ENCODE data around the gene ZNF579.
A peak's percentile ranks its signal among the peaks of the same experiment; 100 is the strongest.

The ZNF579 gene

DNA sequence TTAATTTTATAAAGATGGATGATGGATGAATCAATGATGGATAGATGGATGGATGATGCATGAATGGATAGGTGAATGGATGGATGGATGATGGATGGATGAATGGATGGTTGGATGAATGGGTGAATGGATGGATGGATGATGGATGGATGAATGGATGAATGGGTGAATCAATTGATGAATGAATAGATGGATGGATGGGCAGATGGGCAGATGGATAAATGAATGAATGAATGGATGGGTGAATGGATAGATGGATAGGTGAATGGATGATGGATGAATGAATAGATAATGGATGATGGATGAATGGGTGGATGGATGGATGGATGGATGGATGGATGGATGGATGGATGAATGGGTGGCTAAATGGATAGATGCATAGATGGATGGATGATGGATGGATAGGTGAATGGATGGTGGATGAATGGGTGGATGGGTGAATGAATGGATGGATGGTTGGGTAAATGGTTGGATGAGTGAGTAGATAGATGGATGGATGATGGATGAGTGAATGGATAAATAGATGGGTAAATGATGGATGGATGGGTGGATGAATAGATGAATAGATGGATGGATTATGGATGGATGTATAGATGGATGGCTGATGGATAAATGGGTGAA is 12.8 kb downstream of the ZNF579 start:
- no peak for DNase-seq (ENCODE audit: low spot score)

DNA sequence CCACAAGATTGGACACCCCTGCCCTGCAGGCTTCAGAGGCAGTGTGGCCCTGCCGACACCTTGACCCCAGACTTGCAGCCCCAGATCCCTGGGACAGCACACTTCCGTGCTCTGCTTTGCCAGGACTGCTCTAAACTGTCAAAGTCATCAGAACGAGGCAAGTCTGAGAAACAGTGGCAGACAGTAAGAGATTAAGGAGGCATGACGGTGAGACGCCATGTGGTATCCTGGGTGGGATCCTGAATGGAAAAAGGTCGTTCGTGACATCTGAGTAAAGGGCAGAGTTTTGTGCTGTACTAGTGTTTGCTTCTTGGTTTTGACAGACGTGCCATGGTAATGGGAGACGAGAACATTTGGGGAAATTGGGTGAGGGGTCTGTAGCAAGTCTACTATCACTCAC is 13.8 kb downstream of the ZNF579 start:
- no peak for DNase-seq (ENCODE audit: low spot score)

DNA sequence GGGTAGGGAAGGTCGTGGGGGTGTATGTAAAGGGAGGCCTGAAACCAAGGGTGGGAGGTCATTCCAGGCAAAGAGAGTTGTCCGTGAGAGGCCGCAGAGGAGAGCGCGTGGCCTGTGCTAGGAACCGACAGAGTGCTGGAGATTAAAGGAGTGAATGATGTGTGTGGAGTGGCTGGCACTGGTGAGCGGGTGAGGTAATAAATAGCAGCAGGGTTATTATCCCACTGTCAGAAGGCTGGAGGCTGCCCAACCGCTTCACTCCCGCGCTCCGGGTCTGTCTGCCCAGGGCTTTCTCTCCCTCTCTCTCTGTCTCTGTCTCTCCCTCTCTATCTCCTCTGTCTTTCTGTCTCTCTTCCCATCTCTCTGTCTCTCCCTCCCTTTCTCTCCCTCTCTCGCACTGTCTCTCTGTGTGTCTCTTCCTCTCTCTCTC is 17.4 kb downstream of the ZNF579 start:
- no peak for DNase-seq (ENCODE audit: low spot score)

DNA sequence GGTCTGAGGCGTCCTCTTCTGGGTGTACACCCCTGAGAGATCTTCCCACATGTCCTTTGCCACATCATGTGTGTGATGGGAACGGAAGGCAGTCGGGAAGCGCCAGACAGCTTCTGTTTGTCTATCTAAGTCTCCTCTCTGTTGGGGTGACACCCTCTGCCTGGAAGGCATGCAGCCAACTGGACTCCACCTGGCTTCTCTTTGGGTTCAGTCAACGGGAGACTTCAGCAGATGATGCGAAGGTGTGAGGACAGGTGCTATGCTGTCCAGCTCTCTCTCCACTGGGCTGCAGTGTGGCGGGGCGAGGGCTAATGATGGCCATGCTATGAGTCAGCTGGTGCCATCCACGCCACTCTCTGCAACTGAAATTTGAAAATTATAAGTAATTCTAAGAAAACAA is 21.0 kb downstream of the ZNF579 start:
- no peak for DNase-seq (ENCODE audit: low spot score)

DNA sequence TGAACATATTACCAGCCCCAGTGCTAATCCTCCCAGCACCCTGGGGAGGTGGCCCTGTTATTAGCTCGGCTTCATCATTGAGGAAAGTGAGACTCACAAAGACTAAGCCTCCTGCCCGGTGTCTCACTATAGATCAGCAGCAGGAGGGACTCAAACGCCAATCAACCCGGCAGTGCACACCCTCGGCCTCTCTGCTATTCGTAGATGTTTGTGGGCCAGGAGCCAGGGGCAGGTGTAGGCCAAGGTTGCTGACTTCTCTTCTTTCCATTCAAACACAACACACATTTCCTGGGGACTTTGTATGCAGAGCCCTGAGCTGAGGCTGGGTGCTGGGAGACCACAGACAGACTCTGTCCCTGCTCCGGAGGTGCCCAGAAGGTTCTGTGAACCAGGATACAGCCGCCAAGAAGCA is 25.9 kb downstream of the ZNF579 start:
- no peak for DNase-seq (ENCODE audit: low spot score)

DNA sequence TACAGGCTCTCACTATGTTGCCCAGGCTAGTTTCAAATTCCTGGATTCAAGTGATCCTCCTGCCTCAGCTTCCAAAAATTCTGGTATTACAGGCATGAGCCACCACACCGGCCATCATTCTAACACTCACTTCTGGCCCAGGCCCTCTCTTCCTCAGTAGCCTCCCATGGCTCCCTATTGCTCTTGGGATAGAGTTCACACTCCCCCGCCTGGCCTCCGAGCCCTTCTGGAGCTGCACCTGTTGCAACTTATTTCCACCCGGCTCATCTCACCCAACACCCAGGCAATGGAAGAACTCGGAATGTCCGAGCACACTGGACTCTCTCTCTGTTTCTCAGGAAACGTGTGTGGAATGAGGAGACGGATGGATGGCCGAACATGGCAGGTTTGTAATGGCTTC is 26.3 kb downstream of the ZNF579 start:
- DNase-seq (ENCODE audit: low spot score): no peak

DNA sequence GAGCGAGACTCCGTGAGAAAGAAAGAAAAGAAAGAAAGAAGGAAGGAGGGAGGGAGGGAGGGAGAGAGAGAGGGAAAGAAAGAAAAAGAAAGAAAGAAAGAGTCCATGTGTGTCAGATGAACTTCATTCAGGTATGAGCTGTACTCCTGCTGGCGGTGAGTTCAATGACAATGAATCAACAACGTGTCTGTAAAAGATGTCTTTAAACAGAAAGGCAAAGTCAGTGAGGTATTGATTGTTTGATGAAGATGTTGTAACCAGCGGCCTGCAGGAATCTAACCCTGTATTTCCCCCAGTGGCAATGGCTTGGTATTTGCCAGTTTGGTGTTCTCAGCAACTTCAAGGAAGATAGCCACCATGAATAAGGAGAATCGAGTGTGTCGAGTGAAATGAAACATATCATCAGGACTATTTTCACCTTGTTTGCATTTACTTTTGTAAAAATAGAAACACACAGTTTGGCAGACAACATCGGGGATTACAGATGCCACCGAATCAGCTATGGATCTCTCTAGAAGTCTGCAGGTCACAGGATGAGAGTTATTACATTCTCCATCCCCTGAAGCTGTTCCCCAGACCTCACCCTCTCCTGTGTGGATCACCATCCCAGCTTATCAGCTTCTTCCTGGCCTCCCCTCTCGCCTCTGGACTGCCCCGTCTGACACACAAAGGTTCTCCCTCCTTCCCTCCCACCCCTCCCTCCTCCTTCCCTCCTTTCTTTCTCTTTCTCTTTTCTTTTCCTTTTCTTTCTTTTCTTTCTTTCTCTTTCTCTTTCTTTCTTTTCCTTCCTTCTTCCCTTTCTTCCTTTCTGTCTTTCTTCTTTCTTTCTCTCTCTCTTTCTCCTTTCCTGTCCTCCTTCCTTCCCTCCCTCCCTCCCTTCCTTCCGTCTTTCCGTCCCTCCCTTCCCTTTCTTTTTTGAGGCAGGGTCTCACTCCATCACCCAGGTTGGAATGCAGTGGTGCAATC is 27.1 kb downstream of the ZNF579 start:
- no peak for DNase-seq (ENCODE audit: low spot score)

DNA sequence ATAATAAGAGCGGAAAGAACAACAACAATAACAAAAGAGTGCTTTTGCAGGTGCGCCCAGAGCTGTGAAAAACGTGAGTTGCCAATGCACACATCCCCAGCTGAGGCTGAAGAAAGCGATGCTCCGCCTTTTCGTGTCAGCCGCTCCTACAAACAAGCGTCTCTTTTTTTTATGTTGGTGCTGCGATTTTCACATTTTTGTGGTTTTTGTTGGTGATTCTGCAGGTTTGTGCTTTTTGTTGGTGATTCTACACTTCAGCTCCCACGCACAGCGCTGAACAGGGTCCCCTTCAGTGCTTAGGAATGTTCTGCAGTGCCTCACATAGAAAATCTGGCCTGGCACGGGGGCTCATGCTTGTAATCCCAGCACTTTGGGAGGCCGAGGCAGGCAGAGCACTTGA is 28.0 kb downstream of the ZNF579 start:
- DNase-seq (ENCODE audit: low spot score): no peak

DNA sequence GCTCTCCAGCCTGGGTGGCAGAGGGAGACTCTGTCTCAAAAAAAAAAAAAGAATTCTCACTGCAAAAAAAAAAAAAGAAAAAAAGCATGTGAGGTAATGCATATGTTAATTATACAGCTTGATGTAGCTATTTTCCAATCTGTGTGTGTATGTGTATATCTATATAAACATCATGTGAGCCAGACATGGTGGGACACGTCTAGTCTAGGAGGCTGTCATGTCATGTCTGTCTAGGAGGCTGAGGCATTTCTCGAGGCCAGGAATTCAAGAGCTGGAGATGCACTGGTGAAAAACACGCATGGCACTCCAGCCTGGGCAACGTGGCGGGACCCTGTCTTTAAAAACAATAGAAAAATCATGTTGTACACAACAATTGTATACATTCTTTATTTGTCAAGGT is 28.4 kb downstream of the ZNF579 start:
- DNase-seq (ENCODE audit: low spot score): no peak

DNA sequence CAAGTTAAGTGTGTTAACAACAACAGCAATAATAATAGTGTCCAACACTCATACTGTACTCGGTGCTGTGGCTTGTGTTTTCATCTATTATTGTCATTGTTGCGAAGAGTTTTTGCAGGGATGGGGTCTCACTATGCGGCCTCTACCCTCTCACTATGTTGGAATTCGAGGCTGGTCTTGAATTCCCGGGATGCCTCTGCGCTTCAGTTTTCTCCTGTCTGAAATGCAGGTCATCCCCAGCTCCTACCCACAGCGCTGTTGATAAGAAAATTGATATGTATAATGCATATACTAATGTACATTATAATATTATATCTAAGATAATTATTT is 30.4 kb downstream of the ZNF579 start:
- no peak for DNase-seq (ENCODE audit: low spot score)

DNA sequence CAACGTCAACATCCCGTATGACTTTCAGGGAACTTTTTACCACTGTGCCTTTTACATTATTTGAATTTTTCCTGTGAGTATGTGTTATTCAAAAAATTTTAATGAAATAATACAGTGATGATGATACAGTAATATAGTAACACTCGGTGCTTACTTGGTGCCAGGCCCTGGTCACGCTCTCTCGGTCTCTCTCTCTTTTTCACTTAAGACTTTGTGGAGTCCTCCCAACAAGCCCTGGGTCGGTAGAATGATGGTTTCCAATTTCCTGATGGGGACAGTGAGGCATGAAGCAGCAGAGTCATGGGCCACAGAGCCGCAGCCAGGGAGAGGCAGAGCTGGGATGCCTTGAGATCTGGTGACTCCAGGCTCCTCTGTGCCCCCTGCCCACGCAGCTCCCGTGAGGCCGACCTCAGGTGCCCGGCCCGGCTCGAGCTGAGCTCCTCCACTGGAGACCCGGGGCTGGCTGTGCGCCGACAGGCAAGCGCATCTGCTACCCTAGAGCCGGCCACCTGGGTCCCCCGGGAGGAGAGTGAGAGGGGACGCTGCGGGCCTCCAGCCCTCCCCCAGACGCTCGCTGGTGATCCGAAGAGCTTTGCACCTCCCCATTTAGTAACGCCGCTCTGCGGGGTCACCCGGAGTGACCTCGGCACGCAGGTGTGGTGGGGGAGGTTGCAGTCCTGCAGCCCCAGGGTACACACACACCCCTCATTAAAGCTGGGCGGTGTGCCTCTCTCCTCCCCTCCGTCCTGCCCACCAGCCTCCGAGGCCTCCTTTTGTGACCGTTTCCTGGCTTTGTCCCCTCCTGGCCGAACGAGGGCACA is 30.9 kb downstream of the ZNF579 start:
- no peak for DNase-seq (ENCODE audit: low spot score)

DNA sequence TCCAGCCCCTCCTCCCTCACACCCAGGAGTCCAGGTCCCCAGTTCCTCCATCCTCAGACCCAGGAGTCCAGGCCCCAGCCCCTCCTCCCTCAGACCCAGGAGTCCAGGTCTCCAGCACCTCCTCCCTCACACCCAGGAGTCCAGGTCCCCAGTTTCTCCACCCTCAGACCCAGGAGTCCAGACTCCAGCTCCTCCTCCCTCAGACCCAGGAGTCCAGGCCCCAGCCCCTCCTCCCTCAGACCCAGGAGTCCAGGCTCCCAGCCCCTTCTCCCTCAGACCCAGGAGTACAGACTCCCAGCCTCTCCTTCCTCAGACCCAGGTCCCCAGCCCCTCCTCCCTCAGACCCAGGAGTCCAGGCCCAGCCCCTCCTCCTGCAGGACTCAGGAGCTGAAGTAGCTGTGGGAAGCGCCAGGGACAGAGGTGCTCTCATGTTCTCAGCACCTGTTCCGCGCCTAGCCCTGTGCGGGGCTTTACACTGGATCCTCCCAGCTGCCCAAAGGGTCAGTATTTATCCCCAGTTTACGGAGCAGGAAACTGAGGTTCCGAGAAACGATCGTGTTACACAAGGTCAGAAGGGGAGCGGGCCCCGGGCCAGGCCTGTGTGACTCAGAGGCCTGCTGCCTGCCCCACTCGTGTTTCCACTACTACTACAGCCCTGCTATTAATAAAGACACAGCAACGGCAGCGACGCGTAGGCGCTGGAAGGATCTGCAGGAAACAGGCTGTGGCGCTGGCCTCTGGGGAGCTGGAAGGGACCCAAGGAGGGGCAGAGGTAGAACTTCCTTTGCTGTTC is 33.6 kb downstream of the ZNF579 start:
- peak; percentile 3 for DNase-seq (ENCODE audit: low spot score)

DNA sequence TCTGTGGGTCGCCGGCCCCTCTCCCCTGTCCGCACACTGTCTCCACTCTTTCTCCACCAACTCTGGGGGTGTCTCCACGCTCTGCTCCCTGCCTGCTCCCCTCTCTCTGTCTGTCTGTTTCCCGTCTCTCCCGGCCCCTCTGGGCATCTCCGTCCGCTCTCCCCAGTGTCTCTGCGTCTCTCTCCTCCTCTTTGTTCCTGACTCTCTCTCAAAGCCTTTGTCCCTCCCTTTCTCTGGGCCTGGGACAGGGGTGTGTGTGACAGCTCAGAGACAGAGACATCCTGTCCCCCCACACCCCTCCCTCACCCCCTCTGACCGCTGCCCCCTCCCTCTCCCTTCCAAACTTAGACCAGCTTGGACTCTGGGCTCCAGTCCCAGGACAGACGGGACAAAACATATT is 34.6 kb downstream of the ZNF579 start:
- DNase-seq (ENCODE audit: low spot score): no peak

DNA sequence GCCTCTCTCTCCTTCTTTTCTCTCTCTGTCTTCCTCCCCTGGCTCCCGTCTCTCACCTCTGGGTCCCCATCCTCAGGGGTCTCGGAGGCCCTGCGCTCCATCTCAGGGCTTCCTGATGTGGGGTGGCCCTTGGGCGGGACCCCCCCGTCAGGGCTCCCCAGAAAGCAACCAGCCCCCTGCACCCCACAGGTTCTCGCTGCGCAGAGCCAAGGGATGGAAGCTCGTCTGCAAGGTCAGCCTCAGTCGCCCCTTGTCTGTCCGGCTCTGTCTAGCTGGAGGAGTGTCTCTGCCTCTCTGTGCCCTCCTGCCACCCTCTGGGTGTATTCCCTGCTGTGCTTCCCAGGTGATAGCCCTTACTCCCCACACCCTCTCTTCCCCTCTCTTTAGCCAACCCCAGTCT is 35.2 kb downstream of the ZNF579 start, which contains the start of gene SBK3:
Gene SBK3, minus strand, starts transcription at position 101 of the 400 bp plus-strand sequence. Its CDS starts 0 bp downstream, at position 101.
- no peak for DNase-seq (ENCODE audit: low spot score)

DNA sequence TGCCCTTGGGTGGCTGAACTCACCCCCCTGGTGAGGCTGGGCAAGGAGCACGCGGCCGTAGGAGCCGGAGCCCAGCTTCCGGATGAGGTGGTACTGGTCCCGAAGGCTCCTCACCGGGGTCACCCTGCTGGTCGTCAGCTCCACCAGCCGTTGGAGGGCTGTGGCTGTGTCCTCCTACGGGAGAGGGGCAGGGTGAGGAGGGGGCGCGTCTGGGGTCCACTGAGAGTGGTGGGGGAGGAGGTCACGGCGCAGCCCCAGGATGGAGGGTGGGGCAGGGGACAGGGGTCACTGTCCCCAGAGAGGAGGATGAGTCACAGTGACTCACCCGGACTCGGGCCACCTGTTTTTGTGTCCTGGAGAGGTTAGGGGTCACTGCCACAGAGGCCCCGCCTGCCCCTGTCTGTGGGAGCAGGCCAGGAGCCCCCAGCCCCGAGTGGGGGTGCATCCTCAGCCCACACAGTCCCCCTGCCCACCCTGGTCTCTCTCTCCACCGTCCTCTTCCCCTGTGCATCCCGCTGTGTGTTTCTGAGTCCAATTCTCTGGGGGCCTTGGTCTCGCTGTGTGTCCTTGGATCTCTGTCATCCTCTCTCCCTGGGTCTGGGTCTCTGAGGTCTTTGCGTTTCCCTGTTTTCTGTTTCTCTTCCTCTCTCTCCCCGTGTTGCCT is 35.7 kb downstream of the ZNF579 start:
- no peak for DNase-seq (ENCODE audit: low spot score)

DNA sequence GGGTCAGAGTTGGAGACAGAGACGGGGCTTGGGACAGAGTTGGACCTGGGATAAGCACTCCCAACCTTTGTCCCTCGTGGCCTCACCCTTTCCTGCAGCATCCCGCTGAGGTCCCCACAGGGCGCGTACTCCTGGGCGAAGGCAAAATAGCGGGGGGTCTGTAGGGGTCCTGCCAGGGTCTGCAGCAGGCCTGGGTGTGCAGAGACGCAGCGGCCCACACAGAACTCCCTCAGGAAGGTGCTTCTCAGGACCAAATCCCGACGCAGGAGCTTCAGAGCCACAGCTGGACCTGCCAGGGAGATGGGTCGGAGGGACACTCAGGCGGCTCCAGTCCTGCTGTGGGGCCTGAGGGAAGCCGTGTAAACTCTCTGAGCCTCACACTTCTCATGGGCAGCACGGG is 36.6 kb downstream of the ZNF579 start:
- DNase-seq (ENCODE audit: low spot score): no peak

DNA sequence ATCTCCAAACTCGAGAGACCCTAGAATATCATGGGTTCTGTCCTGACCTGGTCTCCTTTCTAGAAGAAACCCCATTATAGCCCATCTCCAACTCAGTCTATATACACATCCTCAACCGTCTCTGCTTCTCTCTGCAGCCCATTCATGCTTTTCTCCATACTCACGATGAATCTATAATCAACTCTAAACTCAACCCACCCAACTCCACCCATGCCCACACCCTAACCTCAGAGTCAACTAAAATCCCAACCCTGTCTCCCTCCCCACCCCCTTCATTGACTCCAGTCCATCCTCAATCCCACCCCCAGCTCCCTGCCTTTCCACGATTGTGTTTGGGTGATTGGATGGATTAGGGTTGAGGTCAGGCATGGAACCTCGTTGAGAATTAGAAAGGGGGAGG is 37.1 kb downstream of the ZNF579 start:
- no peak for DNase-seq (ENCODE audit: low spot score)

DNA sequence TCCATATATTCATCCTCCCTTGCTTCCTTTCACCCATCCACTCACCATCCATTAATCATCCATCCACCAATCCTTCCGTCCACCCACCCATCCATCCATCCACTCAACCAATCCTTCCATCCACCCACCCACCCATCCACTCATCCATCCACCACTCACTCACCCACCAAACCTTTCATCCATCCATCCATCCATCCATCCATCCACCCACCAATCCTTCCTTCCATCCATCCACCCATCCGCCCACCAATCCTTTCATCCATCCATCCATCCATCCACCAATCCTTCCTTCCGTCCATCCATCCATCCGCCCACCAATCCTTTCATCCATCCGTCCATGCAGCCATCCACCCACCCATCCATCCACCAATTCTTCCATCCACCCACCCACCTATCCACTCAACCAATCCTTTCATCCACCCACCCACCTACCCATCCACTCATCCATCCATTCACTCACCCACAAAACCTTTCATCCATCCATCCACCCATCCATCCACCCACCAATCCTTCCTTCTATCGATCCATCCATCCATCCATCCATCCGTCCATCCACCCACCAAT is 38.3 kb downstream of the ZNF579 start:
- no peak for DNase-seq (ENCODE audit: low spot score)

DNA sequence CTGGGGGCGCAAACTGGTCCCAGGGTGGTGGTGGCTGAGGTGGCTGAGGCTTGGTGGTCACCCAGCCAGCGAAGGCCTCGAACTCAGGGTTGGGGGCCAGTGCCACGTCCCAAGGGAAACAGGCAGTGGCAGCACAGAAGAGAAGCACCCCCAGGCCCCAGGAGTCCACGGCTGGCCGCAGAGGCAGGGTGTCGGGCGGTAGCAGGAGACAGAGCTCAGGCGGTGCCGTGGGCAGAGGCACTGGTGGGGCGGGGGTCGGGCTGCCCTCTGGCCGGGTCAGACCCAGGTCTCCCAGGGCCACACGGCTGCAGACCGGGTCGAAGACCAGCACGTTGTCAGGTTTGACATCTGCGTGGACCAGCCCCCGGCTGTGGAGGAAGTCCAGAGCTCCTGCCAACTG is 39.6 kb downstream of the ZNF579 start:
- DNase-seq (ENCODE audit: low spot score): no peak

DNA sequence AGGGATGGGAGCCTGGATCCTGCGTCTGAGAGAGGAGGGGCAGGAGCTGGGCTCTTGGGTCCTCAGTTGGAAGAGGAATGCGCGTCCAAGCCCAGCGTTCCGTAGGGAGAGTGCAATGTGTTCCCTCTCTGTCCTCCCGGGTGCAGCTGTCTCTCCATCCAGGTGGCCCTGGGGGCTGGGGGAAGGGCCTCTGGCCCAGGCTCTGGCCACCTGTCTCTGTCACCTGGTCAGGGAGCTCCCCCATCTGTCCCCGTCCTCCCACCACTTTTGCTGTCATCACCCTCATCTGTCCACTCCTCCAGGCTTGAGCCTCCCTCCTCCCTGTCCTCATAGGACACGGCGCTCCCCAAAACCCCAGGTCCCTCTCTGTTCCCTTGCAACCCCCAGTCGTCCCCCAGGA is 40.0 kb downstream of the ZNF579 start:
- no peak for DNase-seq (ENCODE audit: low spot score)
